H9 (cell line): ENCODE data around the gene THBS2. TPM values are rescaled to one million over a fixed set of nuclear protein-coding genes. Genes with fewer than 3 reads are reported as not detected.

Experiments
- DNase-seq: peaks from one replicate; pipeline ENCODE4 v3.0.0-alpha.2; 2017
- H2AFZ ChIP-seq: one replicate; pipeline ENCODE4 v1.6.1; 2013; ENCODE audit warnings: mild to moderate bottlenecking, low read length, control low read depth, moderate library complexity
- H2AK5ac ChIP-seq: 2 replicates; pipeline ENCODE4 v1.6.1; 2013; ENCODE audit warnings: low read length, control low read depth, mixed read lengths; ENCODE audit not compliant: insufficient read length
- H2BK120ac ChIP-seq: one replicate; pipeline ENCODE4 v1.6.1; 2013; ENCODE audit warnings: low read depth, mild to moderate bottlenecking, low read length, control low read depth, inconsistent platforms; ENCODE audit not compliant: poor library complexity, severe bottlenecking
- H2BK12ac ChIP-seq: 2 replicates; pipeline ENCODE4 v1.6.1; 2013; ENCODE audit warnings: low read length, control low read depth, mixed read lengths, low read depth; ENCODE audit not compliant: insufficient read length
- H2BK15ac ChIP-seq: 2 replicates; pipeline ENCODE4 v1.6.1; 2013; ENCODE audit warnings: low read depth, low read length, control low read depth
- H2BK20ac ChIP-seq: one replicate; pipeline ENCODE4 v1.6.1; 2013; ENCODE audit warnings: low read depth, mild to moderate bottlenecking, low read length, control low read depth, inconsistent platforms; ENCODE audit not compliant: poor library complexity, severe bottlenecking
- H2BK5ac ChIP-seq: 2 replicates; pipeline ENCODE4 v1.6.1; 2013; ENCODE audit warnings: low read length, control low read depth, mixed read lengths; ENCODE audit not compliant: insufficient read length
- H3K14ac ChIP-seq: 2 replicates; pipeline ENCODE4 v1.6.1; 2013; ENCODE audit warnings: low read length, control low read depth; ENCODE audit not compliant: insufficient read depth
- H3K18ac ChIP-seq: 2 replicates; pipeline ENCODE4 v1.6.1; 2013; ENCODE audit warnings: low read depth, mild to moderate bottlenecking, mixed read lengths, low read length, control low read depth; ENCODE audit not compliant: insufficient read length
- H3K23ac ChIP-seq: 2 replicates; pipeline ENCODE4 v1.6.1; 2013; ENCODE audit warnings: low read length, control low read depth, mixed read lengths, low read depth; ENCODE audit not compliant: insufficient read length
- H3K23me2 ChIP-seq: 2 replicates; pipeline ENCODE4 v1.6.1; 2013; ENCODE audit warnings: low read depth, mild to moderate bottlenecking, mixed read lengths, low read length, control low read depth; ENCODE audit not compliant: insufficient read length, poor library complexity, severe bottlenecking
- H3K27ac ChIP-seq: 2 replicates; pipeline ENCODE4 v1.5.1; 2013; ENCODE audit warnings: low read length, control low read depth, mixed read lengths, low read depth; ENCODE audit not compliant: insufficient read length
- H3K27me3 ChIP-seq: 2 replicates; pipeline ENCODE4 v1.6.1; 2013; ENCODE audit warnings: low read length, control low read depth, inconsistent platforms; ENCODE audit not compliant: insufficient read depth
- H3K4ac ChIP-seq: 2 replicates; pipeline ENCODE4 v1.6.1; 2013; ENCODE audit warnings: low read depth, mild to moderate bottlenecking, control low read depth, inconsistent platforms, low read length, moderate library complexity
- H3K4me1 ChIP-seq: 2 replicates; pipeline ENCODE4 v1.6.1; 2013; ENCODE audit warnings: low read length, control low read depth, inconsistent platforms; ENCODE audit not compliant: insufficient read depth
- H3K4me2 ChIP-seq: 2 replicates; pipeline ENCODE4 v1.6.1; 2013; ENCODE audit warnings: low read length, control low read depth, mixed read lengths; ENCODE audit not compliant: insufficient read length, insufficient read depth
- H3K56ac ChIP-seq: 2 replicates; pipeline ENCODE4 v1.6.1; 2013; ENCODE audit warnings: low read depth, mild to moderate bottlenecking, mixed read lengths, low read length, control low read depth; ENCODE audit not compliant: insufficient read length
- H3K79me1 ChIP-seq: 2 replicates; pipeline ENCODE4 v1.6.1; 2013; ENCODE audit warnings: low read depth, mild to moderate bottlenecking, moderate library complexity, low read length, control low read depth, inconsistent platforms; ENCODE audit not compliant: insufficient read depth, poor library complexity, severe bottlenecking
- H3K79me2 ChIP-seq: 2 replicates; pipeline ENCODE4 v1.6.1; 2013; ENCODE audit warnings: low read length, control low read depth, inconsistent platforms; ENCODE audit not compliant: insufficient read depth
- H3K9ac ChIP-seq: 2 replicates; pipeline ENCODE4 v1.6.1; 2013; ENCODE audit warnings: low read length, control low read depth, mixed read lengths; ENCODE audit not compliant: insufficient read length; ENCODE audit errors: extremely low read depth
- H3K9me3 ChIP-seq: one replicate; pipeline ENCODE4 v1.6.1; 2013; ENCODE audit warnings: low read depth, low read length, inconsistent platforms; ENCODE audit not compliant: control insufficient read depth
- H3T11ph ChIP-seq: one replicate; pipeline ENCODE4 v1.6.1; 2013; ENCODE audit warnings: mild to moderate bottlenecking, low read length, control low read depth, inconsistent platforms
- H4K20me1 ChIP-seq: one replicate; pipeline ENCODE4 v1.6.1; 2013; ENCODE audit not compliant: control insufficient read depth, insufficient read length, insufficient read depth
- H4K5ac ChIP-seq: 2 replicates; pipeline ENCODE4 v1.6.1; 2013; ENCODE audit warnings: low read depth, mild to moderate bottlenecking, mixed read lengths, low read length, control low read depth; ENCODE audit not compliant: insufficient read length
- H4K8ac ChIP-seq: replicated peaks from 2 replicates; pipeline ENCODE4 v1.6.1; 2013; ENCODE audit warnings: low read length, control low read depth, mixed read lengths, low read depth; ENCODE audit not compliant: insufficient read length
- H4K91ac ChIP-seq: 2 replicates; pipeline ENCODE4 v1.6.1; 2013; ENCODE audit warnings: low read depth, mild to moderate bottlenecking, moderate library complexity, mixed read lengths, low read length, control low read depth; ENCODE audit not compliant: insufficient read length
- H3K27ac Mint-ChIP-seq, 3 experiments: 2 replicates in 2 of 3; 3 replicates in 1 of 3; pipeline ENCODE4 v1.8.0; 2020 to 2021; ENCODE audit warnings: mixed read lengths in 3 of 3, mild to moderate bottlenecking in 1 of 3, moderate library complexity in 1 of 3
- H3K27me3 Mint-ChIP-seq: 2 replicates; pipeline ENCODE4 v1.8.0; 2021; ENCODE audit warnings: low read depth, mild to moderate bottlenecking, moderate library complexity, mixed read lengths
- H3K36me3 Mint-ChIP-seq, 3 experiments: 2 replicates in 2 of 3; 3 replicates in 1 of 3; pipeline ENCODE4 v1.8.0; 2020 to 2021; ENCODE audit warnings: low read depth in 3 of 3, mixed read lengths in 3 of 3; ENCODE audit not compliant: insufficient read depth in 1 of 3
- H3K4me1 Mint-ChIP-seq, 2 experiments: 2 replicates each; pipeline ENCODE4 v1.8.0; 2020; ENCODE audit warnings: mixed read lengths in 2 of 2
- H3K4me3 Mint-ChIP-seq, 2 experiments: 2 replicates in 1 of 2; 3 replicates in 1 of 2; pipeline ENCODE4 v1.8.0; 2020 to 2021; ENCODE audit warnings: mild to moderate bottlenecking in 2 of 2, mixed read lengths in 2 of 2, moderate library complexity in 1 of 2
- H3K9me3 Mint-ChIP-seq, 2 experiments: 2 replicates in 1 of 2; 3 replicates in 1 of 2; pipeline ENCODE4 v1.8.0; 2020; ENCODE audit warnings: mild to moderate bottlenecking in 2 of 2, mixed read lengths in 2 of 2, moderate library complexity in 1 of 2
- WGBS: extraction: QIAGEN DNeasy Blood & Tissue Kit; methylation state at CpG from one replicate; pipeline ENCODE4 v1.1.7; 2013; ENCODE audit warnings: missing lambda C conversion rate, low lambda C conversion rate, mixed read lengths; ENCODE audit not compliant: insufficient read length; ENCODE audit errors: extremely low coverage; 5-methylcytosine and 5-hydroxymethylcytosine counted together
- total RNA-seq: library from RNA; stranded (reverse); gene quantifications from 2 replicates; pipeline ENCODE4 v1.2.1, GENCODE V29; 2021
- TF ChIP-seq, protein P1 (sequence below): fragments of 200-600 bp; sonication (generic); conservative IDR thresholded peaks from 3 replicates; pipeline ENCODE4 v1.8.0; 2021; ENCODE audit warnings: antibody characterized with exemption, mild to moderate bottlenecking

THBS2 gene
- total RNA-seq, 1 experiment from 2014 or later: 14.7 TPM

DNA sequence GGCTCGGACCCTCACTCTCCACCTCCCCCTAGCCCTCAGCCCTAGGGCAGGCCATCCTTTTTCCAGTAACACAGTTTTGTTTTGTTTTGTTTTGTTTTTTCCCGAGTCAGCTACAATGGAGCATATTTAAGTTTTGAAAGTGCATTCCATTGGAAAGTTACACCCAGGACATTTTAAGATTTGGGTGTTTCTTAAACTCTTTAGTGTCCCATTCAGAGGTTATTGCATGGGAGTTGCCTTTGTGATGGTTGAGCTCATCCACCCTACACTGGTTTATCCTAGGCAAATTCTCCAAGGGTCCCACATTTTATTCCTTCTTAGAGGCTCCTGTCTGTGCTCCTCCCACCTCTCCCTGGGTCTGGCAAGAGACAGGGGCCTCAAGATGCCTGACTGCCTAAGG, 58.9 kb downstream of the THBS2 start:
- no peak overlapping the region for H3K27ac ChIP-seq
- H3K79me1 ChIP-seq: no peaks in the 10 kb centered on the region
- H2BK5ac ChIP-seq: no peak overlapping the region
- H3K56ac ChIP-seq: no peak overlapping the region
- no peak overlapping the region for H4K8ac ChIP-seq
- H2BK20ac ChIP-seq: no peak overlapping the region
- no peaks in the 10 kb centered on the region for H3K27me3 ChIP-seq
- H3K27me3 Mint-ChIP-seq: peaks cover 4% of the 10 kb centered on the region; the same call in 1 of the 2 replicates
- H3K4me1 Mint-ChIP-seq: 0 out of 4 replicates have a peak, but pooled peaks cover 0 to 2% of the 10 kb centered on the region in 2 experiments
- H3K23ac ChIP-seq: no peak overlapping the region
- no peak overlapping the region for H2BK15ac ChIP-seq
- no peak overlapping the region for H3K4me2 ChIP-seq
- H2BK12ac ChIP-seq: no peak overlapping the region
- peaks cover 4 to 13% of the 10 kb centered on the region in 2 experiments; a peak in 4 of 5 replicates for H3K9me3 Mint-ChIP-seq
- H4K91ac ChIP-seq: no peak overlapping the region
- no peak overlapping the region for H2BK120ac ChIP-seq
- no peak for DNase-seq
- no peak overlapping the region for H3K27ac Mint-ChIP-seq
- H3K14ac ChIP-seq: no peak overlapping the region
- H3K4me1 ChIP-seq: no peaks in the 10 kb centered on the region
- H3K23me2 ChIP-seq: no peaks in the 10 kb centered on the region
- no peaks in the 10 kb centered on the region for H3K9me3 ChIP-seq
- TF ChIP-seq, protein P1, sequence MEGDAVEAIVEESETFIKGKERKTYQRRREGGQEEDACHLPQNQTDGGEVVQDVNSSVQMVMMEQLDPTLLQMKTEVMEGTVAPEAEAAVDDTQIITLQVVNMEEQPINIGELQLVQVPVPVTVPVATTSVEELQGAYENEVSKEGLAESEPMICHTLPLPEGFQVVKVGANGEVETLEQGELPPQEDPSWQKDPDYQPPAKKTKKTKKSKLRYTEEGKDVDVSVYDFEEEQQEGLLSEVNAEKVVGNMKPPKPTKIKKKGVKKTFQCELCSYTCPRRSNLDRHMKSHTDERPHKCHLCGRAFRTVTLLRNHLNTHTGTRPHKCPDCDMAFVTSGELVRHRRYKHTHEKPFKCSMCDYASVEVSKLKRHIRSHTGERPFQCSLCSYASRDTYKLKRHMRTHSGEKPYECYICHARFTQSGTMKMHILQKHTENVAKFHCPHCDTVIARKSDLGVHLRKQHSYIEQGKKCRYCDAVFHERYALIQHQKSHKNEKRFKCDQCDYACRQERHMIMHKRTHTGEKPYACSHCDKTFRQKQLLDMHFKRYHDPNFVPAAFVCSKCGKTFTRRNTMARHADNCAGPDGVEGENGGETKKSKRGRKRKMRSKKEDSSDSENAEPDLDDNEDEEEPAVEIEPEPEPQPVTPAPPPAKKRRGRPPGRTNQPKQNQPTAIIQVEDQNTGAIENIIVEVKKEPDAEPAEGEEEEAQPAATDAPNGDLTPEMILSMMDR: no peak
- H4K5ac ChIP-seq: no peak overlapping the region
- no peak overlapping the region for H3K4ac ChIP-seq
- no peaks in the 10 kb centered on the region for H4K20me1 ChIP-seq
- no peak overlapping the region for H2AFZ ChIP-seq
- H2AK5ac ChIP-seq: no peak overlapping the region
- no peak overlapping the region for H3K9ac ChIP-seq
- peaks cover 0 to 11% (median 0%) of the 10 kb centered on the region in 3 experiments; a peak in 3 of 7 replicates for H3K36me3 Mint-ChIP-seq
- no peak overlapping the region for H3K4me3 Mint-ChIP-seq
- no peaks in the 10 kb centered on the region for H3K79me2 ChIP-seq
- H3T11ph ChIP-seq: no peak overlapping the region
- WGBS: no CpG with 5 or more reads among the region's 2 CpGs
- no peak overlapping the region for H3K18ac ChIP-seq
